Choroid plexus epithelial cell (primary cell): Measurements from ENCODE around the gene AP1G2.

ENCODE experiments used
- DNase-seq: peaks from one replicate; pipeline ENCODE4 v3.0.0-alpha.2; 2010; ENCODE audit warnings: low read depth
- H3K4me3 ChIP-seq: 2 replicates; pipeline ENCODE4 v1.5.1; 2011; ENCODE audit warnings: low read depth, mild to moderate bottlenecking, control low read depth, low read length, moderate library complexity
- TF ChIP-seq, protein P1 (sequence below): conservative IDR thresholded peaks from 2 replicates; pipeline ENCODE4 v1.5.1; 2011; ENCODE audit warnings: low read depth, mild to moderate bottlenecking, control low read depth, inconsistent platforms, low read length, moderate library complexity

AP1G2 gene

GRCh38 chr14:23580152-23580926 is 12.7 kb upstream of the AP1G2 start:
- TF ChIP-seq, protein P1, sequence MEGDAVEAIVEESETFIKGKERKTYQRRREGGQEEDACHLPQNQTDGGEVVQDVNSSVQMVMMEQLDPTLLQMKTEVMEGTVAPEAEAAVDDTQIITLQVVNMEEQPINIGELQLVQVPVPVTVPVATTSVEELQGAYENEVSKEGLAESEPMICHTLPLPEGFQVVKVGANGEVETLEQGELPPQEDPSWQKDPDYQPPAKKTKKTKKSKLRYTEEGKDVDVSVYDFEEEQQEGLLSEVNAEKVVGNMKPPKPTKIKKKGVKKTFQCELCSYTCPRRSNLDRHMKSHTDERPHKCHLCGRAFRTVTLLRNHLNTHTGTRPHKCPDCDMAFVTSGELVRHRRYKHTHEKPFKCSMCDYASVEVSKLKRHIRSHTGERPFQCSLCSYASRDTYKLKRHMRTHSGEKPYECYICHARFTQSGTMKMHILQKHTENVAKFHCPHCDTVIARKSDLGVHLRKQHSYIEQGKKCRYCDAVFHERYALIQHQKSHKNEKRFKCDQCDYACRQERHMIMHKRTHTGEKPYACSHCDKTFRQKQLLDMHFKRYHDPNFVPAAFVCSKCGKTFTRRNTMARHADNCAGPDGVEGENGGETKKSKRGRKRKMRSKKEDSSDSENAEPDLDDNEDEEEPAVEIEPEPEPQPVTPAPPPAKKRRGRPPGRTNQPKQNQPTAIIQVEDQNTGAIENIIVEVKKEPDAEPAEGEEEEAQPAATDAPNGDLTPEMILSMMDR, result no peak
- DNase-seq, result no peak
- no peak overlapping the region for H3K4me3 ChIP-seq

- no peak for DNase-seq
- no peak overlapping the region for H3K4me3 ChIP-seq
- TF ChIP-seq, protein P1, result no peak
Measured at GRCh38 chr14:23579739-23580138, 12.1 kb upstream of the AP1G2 start.

DNA sequence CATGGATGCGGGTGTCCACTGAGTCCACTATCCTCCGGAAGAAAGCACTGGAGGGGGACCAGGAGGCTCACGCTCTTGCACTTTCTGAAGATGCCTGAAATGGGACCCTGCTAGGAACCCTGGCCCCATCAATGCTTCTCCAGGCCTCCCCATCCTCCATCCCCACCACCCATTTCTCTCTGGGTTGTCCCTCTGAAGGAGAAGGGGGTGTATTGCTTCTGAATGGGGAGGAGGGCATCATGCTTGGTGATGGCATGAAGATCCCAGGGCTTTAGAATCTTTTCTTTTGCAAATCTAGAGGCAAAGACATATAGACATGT is 11.7 kb upstream of the AP1G2 start:
- H3K4me3 ChIP-seq, result no peak overlapping the region
- TF ChIP-seq, protein P1, result no peak
- DNase-seq, result no peak

GRCh38 chr14:23578560-23579310 is 11.1 kb upstream of the AP1G2 start, which contains the start of gene JPH4:
Gene JPH4, minus strand, starts transcription at chr14:23578790. Its CDS starts 1,337 bp downstream, at chr14:23577453.
- TF ChIP-seq, protein P1, result no peak
- no peak for DNase-seq
- H3K4me3 ChIP-seq, result no peak within 1 kb of the TSS

DNA sequence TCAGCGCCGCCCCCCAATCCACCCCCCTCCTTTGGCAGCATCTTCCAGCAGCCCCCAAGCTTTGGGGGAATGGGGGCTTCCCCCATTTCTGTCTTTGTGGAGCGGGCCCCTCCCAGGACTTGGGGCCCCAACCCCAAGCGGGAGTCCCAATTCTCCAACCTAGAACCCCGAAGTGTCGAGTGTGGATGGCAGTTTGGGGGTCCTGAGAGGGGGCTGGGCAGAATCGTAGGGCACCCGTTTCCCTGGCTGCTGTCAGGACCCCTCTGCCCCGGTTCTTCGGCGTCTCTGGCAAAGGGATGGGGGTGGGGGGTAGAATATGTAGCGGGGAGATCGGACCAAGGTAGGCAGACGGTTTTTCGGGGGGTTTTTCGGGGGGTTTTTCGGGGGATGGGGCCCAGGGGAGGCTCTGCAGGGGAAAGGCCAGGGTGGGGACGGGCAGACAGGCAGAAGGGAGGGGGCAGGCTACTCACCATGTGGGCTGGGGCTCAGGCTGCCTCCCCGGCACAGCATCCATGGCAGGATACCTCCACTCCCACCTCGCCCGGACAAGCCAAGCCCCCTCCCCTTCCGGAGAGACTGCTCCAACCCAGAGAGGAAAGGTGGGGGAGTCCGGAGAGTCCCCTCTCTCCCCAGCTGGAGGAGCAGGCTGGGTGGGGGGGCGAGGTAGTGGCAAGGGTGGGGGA is 10.3 kb upstream of the AP1G2 start:
- H3K4me3 ChIP-seq, result no peak overlapping the region
- no peak for DNase-seq
- TF ChIP-seq, protein P1, result no peak

DNA sequence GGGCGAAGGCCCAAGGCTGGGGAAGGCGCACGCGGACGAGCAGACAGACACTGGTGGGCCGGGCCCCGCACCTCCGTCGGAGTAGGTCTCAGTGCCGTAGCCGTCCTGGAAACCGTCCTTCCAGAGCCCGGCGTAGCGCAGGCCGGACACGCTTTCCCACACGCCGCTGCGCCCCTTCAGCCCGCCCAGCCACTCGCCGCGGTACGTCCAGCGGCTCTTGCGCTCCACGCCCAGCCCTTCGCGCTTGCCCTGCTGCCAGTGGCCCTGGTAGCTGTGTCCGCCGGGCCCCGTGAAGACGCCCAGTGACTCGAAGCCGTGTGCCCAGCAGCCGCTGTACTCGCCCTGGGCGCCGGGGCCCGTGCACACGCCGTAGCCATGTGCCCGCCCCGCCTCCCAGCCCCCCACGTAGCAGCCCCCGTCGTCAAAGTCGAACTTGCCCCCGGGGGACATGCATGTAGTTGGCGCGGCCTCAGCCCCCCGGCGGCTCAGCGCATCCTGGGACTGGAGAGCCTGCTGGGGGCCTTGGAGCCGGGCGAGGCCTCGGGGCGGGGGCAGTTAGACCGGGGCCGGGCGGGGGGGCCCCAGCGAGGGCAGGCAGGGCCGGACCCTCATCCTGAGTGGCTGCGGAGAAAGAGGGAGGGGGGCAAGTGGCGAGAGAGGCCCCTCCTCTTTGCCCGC is 9.6 kb upstream of the AP1G2 start:
- TF ChIP-seq, protein P1, result no peak
- no peak overlapping the region for H3K4me3 ChIP-seq
- DNase-seq, result no peak
